Fibroblast of lung (primary cell): Measurements from ENCODE around the gene BAD. TPM values are rescaled to one million over a fixed set of nuclear protein-coding genes. Genes with fewer than 3 reads are reported as not detected.
A peak's percentile ranks its signal among the peaks of the same experiment; 100 is the strongest.

ENCODE experiments used
- DNase-seq, 2 donors: peaks; one replicate each; pipeline versions ENCODE4 v3.0.0 to v3.0.0-alpha.2; 2010; ENCODE audit warnings: low read depth in 2 of 2
- H2AFZ ChIP-seq: 2 replicates; pipeline ENCODE4 v1.5.1; 2012; ENCODE audit warnings: low read length, control low read depth, inconsistent platforms
- H3K27ac ChIP-seq: 2 replicates; pipeline ENCODE4 v1.5.1; 2011; ENCODE audit warnings: low read length, control low read depth; ENCODE audit not compliant: insufficient read depth
- H3K27me3 ChIP-seq: 2 replicates; pipeline ENCODE4 v1.5.1; 2011; ENCODE audit warnings: mild to moderate bottlenecking, low read length; ENCODE audit not compliant: control insufficient read depth, insufficient read depth
- H3K36me3 ChIP-seq: 2 replicates; pipeline ENCODE4 v1.5.1; 2011; ENCODE audit warnings: low read length; ENCODE audit not compliant: control insufficient read depth, insufficient read depth
- H3K4me1 ChIP-seq: 2 replicates; pipeline ENCODE4 v1.5.1; 2011; ENCODE audit warnings: low read length; ENCODE audit not compliant: control insufficient read depth, insufficient read depth; ENCODE audit errors: extremely low read depth
- H3K4me2 ChIP-seq: 2 replicates; pipeline ENCODE4 v1.5.1; 2011; ENCODE audit warnings: low read length, control low read depth; ENCODE audit not compliant: insufficient read depth; ENCODE audit errors: extremely low read depth
- H3K4me3 ChIP-seq, 4 experiments: fragments of 200-600 bp in 1 of 4; sonication (generic) in 1 of 4; replicated peaks in 1 of 4; 2 replicates each; pipeline ENCODE4 v1.5.1; 2011 to 2016; ENCODE audit warnings: low read length in 4 of 4, low read depth in 3 of 4, mild to moderate bottlenecking in 3 of 4, control low read depth in 2 of 4, inconsistent platforms in 1 of 4, mixed read lengths in 1 of 4; ENCODE audit not compliant: insufficient read depth in 1 of 4; ENCODE audit errors: control extremely low read depth in 1 of 4
- H3K79me2 ChIP-seq: 2 replicates; pipeline ENCODE4 v1.5.1; 2012; ENCODE audit warnings: mild to moderate bottlenecking, low read length, inconsistent platforms; ENCODE audit not compliant: control insufficient read depth, insufficient read depth
- H3K9ac ChIP-seq: 2 replicates; pipeline ENCODE4 v1.5.1; 2011; ENCODE audit warnings: mild to moderate bottlenecking, low read length, control low read depth; ENCODE audit not compliant: insufficient read depth
- H3K9me3 ChIP-seq: 2 replicates; pipeline ENCODE4 v1.5.1; 2012; ENCODE audit warnings: low read depth, low read length; ENCODE audit not compliant: control insufficient read depth, insufficient read depth
- H4K20me1 ChIP-seq: 2 replicates; pipeline ENCODE4 v1.5.1; 2011; ENCODE audit warnings: low read length; ENCODE audit not compliant: control insufficient read depth, insufficient read depth; ENCODE audit errors: extremely low read depth
- CTCF ChIP-seq, 2 donors: IDR thresholded peaks in 1 of 2; conservative IDR thresholded peaks in 1 of 2; 1 replicate in 1 of 2; 2 replicates in 1 of 2; pipeline ENCODE4 v1.5.1; 2011 to 2012; ENCODE audit warnings: low read length in 2 of 2, control low read depth in 1 of 2, inconsistent platforms in 1 of 2, low read depth in 1 of 2, mild to moderate bottlenecking in 1 of 2
- EZH2 ChIP-seq: IDR thresholded peaks from 2 replicates; pipeline ENCODE4 v1.5.1; 2012; ENCODE audit warnings: low read length, control low read depth, mild to moderate bottlenecking; ENCODE audit errors: missing control alignments
- polyA plus RNA-seq, 2 donors: library from polyadenylated mRNA; depleted of rRNA in 1 of 2; stranded (reverse) in 1 of 2; unstranded in 1 of 2; fragments of >200 nt; gene quantifications; 2 replicates each; pipeline ENCODE4 v1.2.1, GENCODE V29; 2011 to 2012; ENCODE audit warnings: missing spikeins in 1 of 2
- total RNA-seq: library from RNA; depleted of rRNA; stranded (reverse); fragments of >200 nt; gene quantifications from 2 replicates; pipeline ENCODE4 v1.2.1, GENCODE V29; 2014

The BAD gene
- total and polyA plus RNA-seq, 2 donors (not counting 1 experiment from before 2014, with no cell fraction given): 31.6 to 79.9 TPM

- Histone ChIP-seq H4K20me1 (no peaks in the 10 kb centered on the region), H3K4me1 (no peaks in the 10 kb centered on the region), H3K4me3 (peak overlapping the region in 1 of 4 experiments; percentile 30), H2AFZ (no peak overlapping the region), H3K27ac (no peak overlapping the region), H3K4me2 (peak overlapping the region; percentile 51), H3K79me2 (no peaks in the 10 kb centered on the region), H3K9me3 (no peaks in the 10 kb centered on the region), H3K36me3 (no peaks in the 10 kb centered on the region), H3K27me3 (peaks cover 50% of the 10 kb centered on the region), H3K9ac (no peak overlapping the region)
- TF ChIP-seq EZH2: peak; percentile 89
- no peak for TF ChIP-seq CTCF (conservative IDR thresholded peaks at IDR 0.05 in 1 of 2, IDR thresholded peaks at IDR 0.05 in 1 of 2; ENCODE audit: low read depth in 1 of 2, low read length in 2 of 2)
- DNase-seq: no peak
Observed at GRCh38 chr11:64291752-64292459, 7.4 kb upstream of the BAD start.

GRCh38 chr11:64291262-64291751 is 6.8 kb upstream of the BAD start, which contains the start of gene KCNK4:
KCNK4 (plus strand) TSS chr11:64291302; CDS start chr11:64293019, 1,717 bp downstream.
- H3K9me3 ChIP-seq: no peaks in the 10 kb centered on the region
- no peak within 1 kb of the TSS for H3K27ac ChIP-seq
- peak within 1 kb of the TSS; percentile 51 for H3K4me2 ChIP-seq
- H3K79me2 ChIP-seq: no peaks in the 10 kb centered on the region
- DNase-seq: no peak
- peak within 1 kb of the TSS in 1 of 4 experiments; percentile 30 for H3K4me3 ChIP-seq
- H4K20me1 ChIP-seq: no peaks in the 10 kb centered on the region
- H3K36me3 ChIP-seq: no peaks in the 10 kb centered on the region
- no peak within 1 kb of the TSS for H3K9ac ChIP-seq
- peaks cover 2% of the 10 kb centered on the region for H3K4me1 ChIP-seq
- TF ChIP-seq EZH2: no peak
- TF ChIP-seq CTCF (conservative IDR thresholded peaks at IDR 0.05 in 1 of 2, IDR thresholded peaks at IDR 0.05 in 1 of 2; ENCODE audit: low read depth in 1 of 2, low read length in 2 of 2): no peak
- H3K27me3 ChIP-seq: peaks cover 45% of the 10 kb centered on the region
- H2AFZ ChIP-seq: no peak within 1 kb of the TSS

- Histone ChIP-seq H3K9me3 (no peaks in the 10 kb centered on the region), H3K4me2 (no peak overlapping the region), H3K79me2 (no peaks in the 10 kb centered on the region), H3K27ac (no peak overlapping the region), H3K27me3 (peaks cover 38% of the 10 kb centered on the region), H2AFZ (no peak overlapping the region), H3K36me3 (no peaks in the 10 kb centered on the region), H3K9ac (no peak overlapping the region), H4K20me1 (no peaks in the 10 kb centered on the region), H3K4me1 (peaks cover 7% of the 10 kb centered on the region), H3K4me3 (no peak overlapping the region)
- TF ChIP-seq CTCF (conservative IDR thresholded peaks at IDR 0.05 in 1 of 2, IDR thresholded peaks at IDR 0.05 in 1 of 2; ENCODE audit: low read depth in 1 of 2, low read length in 2 of 2) (no peak), EZH2 (peak; percentile 65)
- no peak for DNase-seq
Observed at GRCh38 chr11:64290352-64291261, 6.1 kb upstream of the BAD start.
